Measurements from ENCODE around the gene TRIL. TPM values are rescaled to one million over a fixed set of nuclear protein-coding genes. Genes with fewer than 3 reads are reported as not detected.

Gene TRIL
- total RNA-seq, 2 experiments from 2014 or later = not detected

DNA sequence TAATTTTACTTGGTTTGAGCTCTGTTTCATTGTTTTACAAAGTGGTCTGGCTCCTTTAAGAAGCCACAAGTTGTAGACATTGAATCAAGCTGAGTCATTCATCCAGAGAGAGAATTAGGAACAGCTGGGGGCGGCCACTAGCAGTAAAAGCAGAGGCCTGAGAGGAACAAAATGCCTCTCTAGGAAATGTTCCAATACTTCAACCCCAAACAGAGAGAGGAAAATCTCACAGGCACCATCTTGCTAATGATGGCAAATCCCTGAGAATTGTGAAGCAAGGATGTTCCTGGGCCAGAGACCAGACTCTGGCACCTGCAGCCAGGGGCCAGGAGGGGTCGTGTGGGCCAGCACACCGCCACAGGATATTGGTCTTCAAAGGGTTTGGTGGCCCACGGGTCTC lies 26.5 kb upstream of the TRIL start:
- Histone ChIP-seq H3K4me2 (ENCODE audit: low read length) (no peak overlapping the region), H3K4me3 (ENCODE audit: low read depth, low read length, poor library complexity, severe bottlenecking) (no peak overlapping the region), H3K36me3 (ENCODE audit: insufficient read depth, low read length) (no peaks in the 10 kb centered on the region), H3K79me2 (ENCODE audit: insufficient read depth, low read depth, low read length) (no peaks in the 10 kb centered on the region), H3K9me3 (ENCODE audit: low read length) (no peaks in the 10 kb centered on the region), H4K20me1 (ENCODE audit: insufficient read depth, low read length) (no peaks in the 10 kb centered on the region), H3K27ac (ENCODE audit: low read depth, low read length, poor library complexity, severe bottlenecking) (no peak overlapping the region), H3K4me1 (ENCODE audit: insufficient read depth, low read length, poor library complexity, severe bottlenecking) (no peaks in the 10 kb centered on the region), H3K9me2 (ENCODE audit: insufficient read depth, low read length) (no peaks in the 10 kb centered on the region), H2AFZ (ENCODE audit: low read length) (no peak overlapping the region)
- CTCF ChIA-PET (ENCODE audit: unreplicated experiment) = no interaction called here
- intact Hi-C loops (cut with micrococcal nuclease; ENCODE audit: unreplicated experiment) = no loop called here
- BruUV-seq (replicated peaks) = no TSS peak
- POLR2A ChIA-PET = no interaction called here
- no peak for DNase-seq (ENCODE audit: low spot score)
- no peak for TF ChIP-seq EZH2phosphoT487 (IDR thresholded peaks at IDR 0.05; ENCODE audit: borderline replicate concordance, low read depth, low read length)
- TF ChIP-seq, protein P1, sequence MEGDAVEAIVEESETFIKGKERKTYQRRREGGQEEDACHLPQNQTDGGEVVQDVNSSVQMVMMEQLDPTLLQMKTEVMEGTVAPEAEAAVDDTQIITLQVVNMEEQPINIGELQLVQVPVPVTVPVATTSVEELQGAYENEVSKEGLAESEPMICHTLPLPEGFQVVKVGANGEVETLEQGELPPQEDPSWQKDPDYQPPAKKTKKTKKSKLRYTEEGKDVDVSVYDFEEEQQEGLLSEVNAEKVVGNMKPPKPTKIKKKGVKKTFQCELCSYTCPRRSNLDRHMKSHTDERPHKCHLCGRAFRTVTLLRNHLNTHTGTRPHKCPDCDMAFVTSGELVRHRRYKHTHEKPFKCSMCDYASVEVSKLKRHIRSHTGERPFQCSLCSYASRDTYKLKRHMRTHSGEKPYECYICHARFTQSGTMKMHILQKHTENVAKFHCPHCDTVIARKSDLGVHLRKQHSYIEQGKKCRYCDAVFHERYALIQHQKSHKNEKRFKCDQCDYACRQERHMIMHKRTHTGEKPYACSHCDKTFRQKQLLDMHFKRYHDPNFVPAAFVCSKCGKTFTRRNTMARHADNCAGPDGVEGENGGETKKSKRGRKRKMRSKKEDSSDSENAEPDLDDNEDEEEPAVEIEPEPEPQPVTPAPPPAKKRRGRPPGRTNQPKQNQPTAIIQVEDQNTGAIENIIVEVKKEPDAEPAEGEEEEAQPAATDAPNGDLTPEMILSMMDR (conservative IDR thresholded peaks at IDR 0.05; ENCODE audit: low read length) = no peak

DNA sequence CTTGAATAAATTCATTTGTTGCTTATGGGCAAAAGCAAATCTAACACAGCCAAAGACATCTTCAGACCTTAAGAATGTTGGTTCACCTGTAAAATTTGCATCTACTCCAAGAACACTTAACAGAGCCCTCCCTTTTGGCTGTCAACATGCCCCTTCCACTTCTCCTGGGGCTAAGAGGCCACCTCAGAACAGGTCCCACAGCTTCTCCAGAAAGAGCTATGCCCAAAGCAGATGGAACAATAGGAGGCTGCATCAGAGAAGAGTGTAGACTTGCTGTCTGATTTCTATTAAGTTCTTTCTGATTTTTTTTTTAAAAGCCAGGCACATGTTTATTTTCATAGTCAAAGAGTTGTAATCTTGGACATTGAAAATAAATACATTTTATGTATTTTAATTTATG lies 26.1 kb upstream of the TRIL start:
- H3K79me2 ChIP-seq (ENCODE audit: insufficient read depth, low read depth, low read length) = no peaks in the 10 kb centered on the region
- no peaks in the 10 kb centered on the region for H3K9me2 ChIP-seq (ENCODE audit: insufficient read depth, low read length)
- BruUV-seq (replicated peaks) = no TSS peak
- CTCF ChIA-PET (ENCODE audit: unreplicated experiment) = no interaction called here
- H4K20me1 ChIP-seq (ENCODE audit: insufficient read depth, low read length) = no peaks in the 10 kb centered on the region
- TF ChIP-seq, protein P1 (conservative IDR thresholded peaks at IDR 0.05; ENCODE audit: low read length) = no peak
- TF ChIP-seq EZH2phosphoT487 (IDR thresholded peaks at IDR 0.05; ENCODE audit: borderline replicate concordance, low read depth, low read length) = no peak
- H3K4me2 ChIP-seq (ENCODE audit: low read length) = no peak overlapping the region
- DNase-seq (ENCODE audit: low spot score) = no peak
- no peaks in the 10 kb centered on the region for H3K9me3 ChIP-seq (ENCODE audit: low read length)
- intact Hi-C loops (cut with micrococcal nuclease; ENCODE audit: unreplicated experiment) = no loop called here
- no peaks in the 10 kb centered on the region for H3K36me3 ChIP-seq (ENCODE audit: insufficient read depth, low read length)
- H2AFZ ChIP-seq (ENCODE audit: low read length) = no peak overlapping the region
- POLR2A ChIA-PET = no interaction called here
- H3K27ac ChIP-seq (ENCODE audit: low read depth, low read length, poor library complexity, severe bottlenecking) = no peak overlapping the region
- no peaks in the 10 kb centered on the region for H3K4me1 ChIP-seq (ENCODE audit: insufficient read depth, low read length, poor library complexity, severe bottlenecking)
- no peak overlapping the region for H3K4me3 ChIP-seq (ENCODE audit: low read depth, low read length, poor library complexity, severe bottlenecking)

DNA sequence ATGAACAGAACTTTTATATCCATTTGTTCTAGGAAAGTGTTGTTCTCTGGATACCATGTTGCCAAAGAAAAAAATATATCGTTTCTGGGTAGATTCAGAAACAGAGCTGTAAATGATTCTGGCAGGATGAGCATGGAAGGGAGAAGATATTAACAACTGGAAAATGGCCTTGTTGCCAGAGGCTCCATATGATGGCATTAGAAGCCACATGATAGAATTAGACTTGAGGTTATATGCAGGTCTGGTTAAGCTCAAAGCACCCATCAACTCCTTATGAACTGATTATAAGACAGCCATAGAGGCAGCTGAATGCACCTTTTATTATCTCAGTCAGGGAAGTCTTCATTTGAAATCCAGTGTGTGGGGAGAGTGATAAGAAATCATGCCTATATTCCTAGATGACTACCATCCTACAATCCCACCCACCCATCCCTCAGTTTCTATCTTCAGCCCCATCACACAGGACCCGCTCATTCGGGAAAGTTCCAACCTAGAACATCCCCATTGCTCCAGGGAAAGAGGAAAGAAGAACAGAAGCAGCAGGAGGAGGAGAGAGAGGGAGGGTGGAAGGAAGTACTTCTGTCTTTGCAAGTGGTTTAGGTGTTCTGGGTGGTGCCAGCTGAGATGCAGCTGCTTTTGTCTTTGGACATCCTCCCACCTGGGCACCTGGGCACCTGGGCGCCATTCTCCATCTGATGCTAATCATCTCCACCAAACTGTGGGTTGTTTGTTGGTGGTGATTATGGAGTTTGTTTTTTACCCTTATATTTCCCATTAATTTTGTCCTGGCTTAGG lies 25.5 kb upstream of the TRIL start:
- H3K79me2 ChIP-seq (ENCODE audit: insufficient read depth, low read depth, low read length) = no peaks in the 10 kb centered on the region
- H3K27ac ChIP-seq (ENCODE audit: low read depth, low read length, poor library complexity, severe bottlenecking) = no peak overlapping the region
- intact Hi-C loops (cut with micrococcal nuclease; ENCODE audit: unreplicated experiment) = no loop called here
- TF ChIP-seq EZH2phosphoT487 (IDR thresholded peaks at IDR 0.05; ENCODE audit: borderline replicate concordance, low read depth, low read length) = no peak
- TF ChIP-seq, protein P1 (conservative IDR thresholded peaks at IDR 0.05; ENCODE audit: low read length) = no peak
- POLR2A ChIA-PET = interaction anchor here (1.1 kb wide), 1 partner anchor 22 kb away, joined by 3 read pairs; no protein-coding TSS in a partner anchor
- CTCF ChIA-PET (ENCODE audit: unreplicated experiment) = no interaction called here
- no peak for DNase-seq (ENCODE audit: low spot score)
- H3K36me3 ChIP-seq (ENCODE audit: insufficient read depth, low read length) = no peaks in the 10 kb centered on the region
- no peak overlapping the region for H3K4me2 ChIP-seq (ENCODE audit: low read length)
- H2AFZ ChIP-seq (ENCODE audit: low read length) = no peak overlapping the region
- H3K9me3 ChIP-seq (ENCODE audit: low read length) = no peaks in the 10 kb centered on the region
- no peaks in the 10 kb centered on the region for H3K9me2 ChIP-seq (ENCODE audit: insufficient read depth, low read length)
- no peak overlapping the region for H3K4me3 ChIP-seq (ENCODE audit: low read depth, low read length, poor library complexity, severe bottlenecking)
- no TSS peak for BruUV-seq (replicated peaks)
- no peaks in the 10 kb centered on the region for H3K4me1 ChIP-seq (ENCODE audit: insufficient read depth, low read length, poor library complexity, severe bottlenecking)
- H4K20me1 ChIP-seq (ENCODE audit: insufficient read depth, low read length) = no peaks in the 10 kb centered on the region
